Measurements from ENCODE around the gene ZEB2. TPM values are rescaled to one million over a fixed set of nuclear protein-coding genes. Genes with fewer than 3 reads are reported as not detected.
A peak's percentile ranks its signal among the peaks of the same experiment; 100 is the strongest.

The ZEB2 gene
- total and polyA plus RNA-seq, 12 donors: 29.0 to 226 (median 142) TPM

- no peak for TF ChIP-seq POLR2A (IDR thresholded peaks at IDR 0.05)
- Histone ChIP-seq H3K9me3 (replicated peaks in 1 of 3) (no peaks in the 10 kb centered on the region), H3K4me3 (no peak overlapping the region), H3K36me3 (replicated peaks in 1 of 2) (peaks cover 0 to 41% of the 10 kb centered on the region in 2 donors), H3K27me3 (no peaks in the 10 kb centered on the region), H3K4me1 (replicated peaks in 1 of 2) (no peaks in the 10 kb centered on the region), H3K27ac (no peak overlapping the region)
- DNase-seq: no peak
- intact Hi-C loops (cut with DNase I): loop anchor here in 1 of 2 donors (10.0 kb wide), 1 partner anchor 55 kb away; a partner anchor contains a TSS
- 89 to 94% (median 89%) methylated on average over 7 to 9 of the region's 9 CpGs for WGBS, 4 donors
Observed at GRCh38 chr2:144389930-144390311, 130.0 kb downstream of the ZEB2 start.

- 85 to 94% (median 90%) methylated on average over 37 of the region's 37 CpGs for WGBS, 4 donors
- no peaks in the 10 kb centered on the region for H3K27me3 ChIP-seq
- no peak for TF ChIP-seq POLR2A (IDR thresholded peaks at IDR 0.05)
- no peak for TF ChIP-seq CTCF (IDR thresholded peaks at IDR 0.05)
- H3K4me1 ChIP-seq (replicated peaks in 1 of 2): no peaks in the 10 kb centered on the region
- no peak overlapping the region for H3K4me3 ChIP-seq
- intact Hi-C loops (cut with DNase I): no loop called here
- no peak for DNase-seq
- H3K9me3 ChIP-seq (replicated peaks in 1 of 3): no peaks in the 10 kb centered on the region
- peaks cover 0 to 36% of the 10 kb centered on the region in 2 donors for H3K36me3 ChIP-seq (replicated peaks in 1 of 2)
- H3K27ac ChIP-seq: no peak overlapping the region
Observed at GRCh38 chr2:144389151-144389929, 130.6 kb downstream of the ZEB2 start.

GRCh38 chr2:144385381-144385780 lies 134.5 kb downstream of the ZEB2 start:
- WGBS, 4 donors: 83 to 96% (median 90%) methylated on average over 1 of the region's 1 CpG
- no peak for DNase-seq
- Histone ChIP-seq H3K4me1 (replicated peaks in 1 of 2) (peaks cover 0 to 8% of the 10 kb centered on the region in 2 donors), H3K9me3 (replicated peaks in 1 of 3) (no peaks in the 10 kb centered on the region), H3K36me3 (replicated peaks in 1 of 2) (peaks cover 0 to 14% of the 10 kb centered on the region in 2 donors), H3K4me3 (no peak overlapping the region), H3K27ac (no peak overlapping the region), H3K27me3 (no peaks in the 10 kb centered on the region)
- intact Hi-C loops (cut with DNase I): no loop called here
- no peak for TF ChIP-seq CTCF (IDR thresholded peaks at IDR 0.05)
- no peak for TF ChIP-seq POLR2A (IDR thresholded peaks at IDR 0.05)

- peak overlapping the region in 1 of 5 donors; percentile 27 for H3K27ac ChIP-seq
- no peaks in the 10 kb centered on the region for H3K36me3 ChIP-seq (replicated peaks in 1 of 2)
- no peak for DNase-seq
- H3K9me3 ChIP-seq (replicated peaks in 1 of 3): no peaks in the 10 kb centered on the region
- intact Hi-C loops (cut with DNase I): no loop called here
- TF ChIP-seq POLR2A (IDR thresholded peaks at IDR 0.05) (no peak), CTCF (IDR thresholded peaks at IDR 0.05) (no peak)
- H3K4me3 ChIP-seq: no peak overlapping the region
- H3K4me1 ChIP-seq (replicated peaks in 1 of 2): peaks cover 0 to 8% of the 10 kb centered on the region in 2 donors
- no peaks in the 10 kb centered on the region for H3K27me3 ChIP-seq
- WGBS, 4 donors: 78 to 90% (median 87%) methylated on average over 4 of the region's 4 CpGs
Observed at GRCh38 chr2:144383571-144384100, 136.3 kb downstream of the ZEB2 start.

All from adrenal gland (tissue), 12 donors.